Left cardiac atrium (tissue), 4 donors: ENCODE data around the gene CXCR3. TPM values are rescaled to one million over a fixed set of nuclear protein-coding genes. Genes with fewer than 3 reads are reported as not detected.
"Not testable (repeated sequence)": the region's sequence is repeated elsewhere in the genome, so short reads cannot be mapped to it uniquely, and the experiment has no call there.

ENCODE experiments used
- ATAC-seq, 2 donors: fragments of 200-7000 bp; cut with Tn5 transposase; one replicate each; pipeline ENCODE4 v1.9.1; 2020; ENCODE audit warnings: mild to moderate bottlenecking in 2 of 2, moderate library complexity in 2 of 2
- DNase-seq: peaks from one replicate; pipeline ENCODE4 v3.0.0-alpha.2; 2020
- intact Hi-C, 2 donors: fragments of 100-400 bp; cut with DNase I; formaldehyde crosslinking; loops; one replicate each; pipeline versions ENCODE4 v1.14.1 to v1.15.1; 2022 to 2023
- long read RNA-seq: library from polyadenylated mRNA; unstranded; transcript quantifications from one replicate; pipeline ENCODE4 v2.0.0, GENCODE V29; 2021
- total RNA-seq, 2 donors: library from RNA; stranded (reverse); fragmentation: NEBNext Ultra II Directional; extraction: Animal tissue kit (Norgen Biotek cat#: 25700); gene quantifications; one replicate each; pipeline ENCODE4 v1.2.1, GENCODE V29; 2021
- donor health status: DM: no; HTN: yes; CAD: no.
- donor health status: DM: no; HTN: yes; CAD: no; lungs with severe emphysema.
- donor health status: DM: yes; HTN: yes; CAD: no.
- donor health status: Dilated cardiomyopathy.

The CXCR3 gene
- total RNA-seq = under 1 TPM; 0.24 to 0.82 TPM
- long read RNA-seq = 0 reads

DNA sequence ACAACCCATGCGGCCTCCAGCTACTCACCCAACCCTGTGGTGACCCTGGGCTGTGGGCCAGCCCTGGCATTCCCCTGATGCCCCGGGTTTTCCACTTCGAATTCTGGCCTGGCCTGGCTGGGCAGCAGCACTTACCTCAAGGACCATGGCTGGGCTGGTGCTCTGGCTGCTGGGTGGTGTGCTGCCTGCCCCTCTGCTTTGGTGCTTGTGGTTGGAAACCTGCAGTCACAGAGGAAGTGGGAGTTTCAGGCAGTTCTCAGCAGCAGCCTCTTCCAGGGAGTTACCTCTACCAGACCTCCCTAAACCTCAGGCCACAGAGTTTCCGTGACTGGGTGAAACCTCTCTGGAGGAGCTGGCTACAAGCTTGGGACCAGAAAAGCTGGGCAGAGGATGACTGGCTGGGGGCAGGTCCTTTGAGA lies at the start of gene CXCR3:
TSS of gene CXCR3 (minus strand) at position 209 of the 419 bp plus-strand sequence. CDS start at position 147, 62 bp downstream.
- no peak for DNase-seq
- intact Hi-C loops = no loop called here
- no peak for ATAC-seq

DNA sequence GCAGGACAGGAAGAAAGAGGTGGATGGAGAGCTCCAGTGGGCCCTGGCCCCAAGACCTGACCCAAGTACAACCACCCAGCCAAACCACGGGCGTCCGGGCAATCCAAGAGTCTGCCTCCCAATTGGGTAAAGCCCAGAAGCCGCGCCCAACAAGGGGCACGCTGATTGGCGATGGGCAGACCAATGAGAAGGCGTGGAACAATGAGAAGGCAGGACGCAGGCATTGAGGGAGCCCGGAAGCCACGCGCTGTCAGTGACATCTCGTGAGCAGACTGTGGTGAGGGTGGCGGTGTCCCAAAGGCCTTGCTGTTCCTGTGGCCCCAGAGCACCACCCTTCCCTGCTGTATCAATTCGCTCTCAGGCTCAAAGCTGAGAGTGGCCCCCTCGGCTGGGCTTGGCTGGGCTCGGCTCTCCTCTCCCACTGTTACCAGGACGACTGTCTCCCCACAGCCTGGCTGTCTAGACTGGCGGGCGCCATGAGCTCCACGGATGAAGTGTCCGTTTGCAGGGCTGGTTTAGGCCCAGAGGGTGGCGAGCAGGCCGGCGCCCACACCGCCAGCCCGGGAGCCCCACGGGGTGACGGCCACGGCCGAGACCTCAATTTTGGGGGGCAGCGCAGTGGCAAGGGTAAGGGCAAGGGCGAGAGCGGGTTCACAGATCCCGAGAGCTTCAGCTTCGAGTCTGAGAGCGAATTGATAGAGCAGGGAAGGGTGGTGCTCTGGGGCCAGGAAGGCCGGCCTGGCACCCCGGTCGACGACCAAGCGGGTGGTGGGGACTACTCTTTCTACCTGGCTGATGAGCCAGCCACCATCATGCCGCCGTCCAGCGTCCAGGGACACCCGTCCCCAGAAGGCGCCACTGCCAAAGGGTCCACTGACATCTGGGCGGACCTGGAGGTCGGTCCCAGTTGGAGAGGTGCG lies 49.3 kb upstream of the CXCR3 start, which contains the start of gene LOC101059915:
TSS of gene LOC101059915 (plus strand) at position 219 of the 920 bp plus-strand sequence.
- intact Hi-C loops = no loop called here
- no peak for DNase-seq
- no peak for ATAC-seq

DNA sequence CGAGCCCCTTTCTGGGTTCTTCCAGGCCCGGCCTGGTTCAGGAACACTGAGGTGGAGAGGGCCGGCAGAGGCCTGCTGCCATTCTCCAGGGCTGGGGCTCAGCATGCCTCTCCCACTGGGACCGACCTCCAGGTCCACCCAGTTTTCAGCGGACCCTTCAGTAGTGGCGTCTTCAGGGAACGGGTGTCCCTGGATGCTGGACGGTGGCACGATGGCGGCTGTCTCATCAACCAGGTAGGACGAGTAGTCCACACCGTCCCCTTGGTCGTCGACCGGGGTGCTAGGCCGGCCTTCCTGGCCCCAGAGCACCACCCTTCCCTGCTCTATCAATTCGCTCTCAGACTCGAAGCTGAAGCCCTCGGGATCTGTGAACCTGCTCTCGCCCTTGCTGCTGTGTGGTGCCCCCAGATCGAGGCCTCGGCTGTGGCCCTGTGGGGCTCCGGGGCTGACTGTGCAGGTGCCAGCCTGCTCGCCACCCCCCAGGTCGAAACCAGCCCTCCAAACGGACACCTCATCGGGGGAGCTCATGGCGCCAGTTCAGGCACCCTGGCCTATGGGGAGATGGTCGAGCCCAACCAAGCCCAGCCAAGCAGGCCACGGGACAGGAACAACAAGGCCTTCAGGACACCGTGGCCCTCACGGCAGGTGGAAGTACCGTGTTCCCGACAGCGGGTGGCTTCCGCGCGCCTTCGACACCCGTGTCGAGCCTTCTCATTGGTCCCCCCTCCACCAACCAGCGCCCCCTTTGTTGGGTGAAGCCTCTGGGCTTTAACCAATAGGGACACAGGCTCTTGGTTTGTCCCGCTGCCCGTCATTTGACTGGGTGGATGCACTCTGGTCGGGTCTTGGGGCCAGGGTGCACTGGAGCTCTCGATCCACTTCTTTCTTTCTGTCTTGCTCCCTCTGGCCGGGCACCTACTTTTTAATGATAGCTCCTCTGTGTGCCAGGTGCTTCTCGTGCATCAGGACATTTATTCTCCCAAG lies 48.2 kb upstream of the CXCR3 start:
- DNase-seq (no peak), ATAC-seq (no peak)
- intact Hi-C loops = no loop called here

DNA sequence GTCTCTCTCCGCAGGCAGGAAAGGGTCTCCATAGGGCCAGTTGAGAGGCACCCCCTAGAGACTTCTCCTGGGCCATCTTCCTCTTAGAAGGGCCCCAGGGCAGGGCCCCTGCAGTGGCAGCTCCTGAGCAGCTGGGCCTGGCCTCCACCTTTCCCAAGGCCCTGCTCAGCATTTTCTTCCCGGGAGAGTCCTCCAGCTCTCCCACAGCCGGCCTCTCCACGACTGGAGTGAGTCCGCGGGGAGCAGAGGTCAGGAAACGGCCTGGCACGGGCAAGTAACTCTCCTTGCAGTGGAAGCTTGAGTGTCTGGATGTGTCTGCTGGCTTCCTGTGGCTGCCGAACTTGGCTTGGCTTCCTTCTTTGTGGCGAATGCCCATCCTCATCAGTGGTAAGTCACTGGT lies 47.4 kb upstream of the CXCR3 start:
- no peak for ATAC-seq
- intact Hi-C loops = no loop called here
- no peak for DNase-seq

DNA sequence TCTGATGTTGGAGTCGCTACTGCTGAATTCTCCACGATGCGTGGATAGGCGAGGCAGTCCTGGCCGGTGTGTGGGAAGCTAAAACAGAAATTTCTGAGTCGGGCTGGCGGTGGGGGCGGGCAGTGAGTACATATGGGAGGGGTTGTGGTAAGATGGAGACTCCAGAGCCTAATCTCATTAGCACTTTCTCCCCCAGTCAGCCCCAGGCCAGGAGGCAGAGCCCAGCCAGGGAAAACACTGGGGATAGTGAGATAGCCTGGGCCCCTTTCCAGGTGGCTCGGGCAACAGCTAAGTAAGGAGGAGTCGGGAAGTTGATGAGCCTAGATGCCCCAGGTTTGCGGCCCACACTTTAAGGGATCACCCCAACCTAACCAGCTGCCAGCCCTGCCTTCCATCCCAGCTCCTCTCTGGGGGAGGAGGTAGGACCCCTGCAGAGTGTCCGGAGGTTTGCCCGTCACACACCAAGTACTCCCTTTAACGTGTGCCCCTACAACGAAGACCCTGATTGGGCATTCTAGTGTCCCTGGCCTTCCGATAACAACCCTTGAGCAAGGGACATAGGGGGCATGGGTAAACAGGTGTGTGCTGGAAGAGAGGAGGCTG lies 46.7 kb upstream of the CXCR3 start:
- DNase-seq = no peak
- peak; percentile 18 to 52 for ATAC-seq
- intact Hi-C loops = no loop called here

DNA sequence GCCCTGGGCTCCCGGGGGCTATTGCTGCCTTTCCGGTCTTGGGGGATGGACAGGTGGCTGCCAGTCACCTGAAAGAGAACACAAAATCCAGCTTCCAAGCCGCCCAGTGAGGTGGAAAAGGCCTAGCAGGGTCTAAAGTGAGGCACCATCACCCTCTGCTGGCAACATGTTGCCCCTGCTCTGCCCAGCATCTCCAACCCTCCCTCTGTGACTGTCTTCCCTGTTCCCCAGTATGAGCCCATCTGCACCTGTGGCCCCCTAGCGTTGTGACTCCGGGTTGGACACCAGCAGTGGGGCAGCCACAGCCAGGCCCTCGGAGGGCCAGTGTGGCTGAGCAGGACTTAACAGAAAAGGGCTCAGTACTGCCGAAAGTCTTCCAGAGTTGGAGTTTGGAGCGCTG lies 45.9 kb upstream of the CXCR3 start:
- DNase-seq, intact Hi-C loops: not testable (repeated sequence)
- ATAC-seq = peak in 1 of 2 donors; percentile 39

DNA sequence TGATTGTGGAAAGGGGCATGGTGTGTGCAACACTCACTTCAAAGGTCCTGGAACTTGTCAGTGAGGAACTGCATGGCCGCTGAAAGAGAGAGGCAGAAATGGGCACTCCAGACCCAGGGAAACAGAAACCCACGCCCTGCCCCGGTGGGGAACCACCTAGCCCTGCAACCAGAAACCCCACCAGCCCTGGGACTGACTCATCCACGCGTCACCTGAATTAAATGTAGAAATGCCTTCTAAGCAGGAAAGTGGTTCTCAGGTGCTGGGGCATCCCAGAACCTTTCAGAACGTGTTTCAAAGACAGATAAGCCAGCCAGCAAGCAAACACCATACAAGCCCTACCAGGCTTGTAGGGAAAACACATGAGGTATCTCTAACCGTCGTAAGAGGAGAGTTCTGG lies 44.9 kb upstream of the CXCR3 start:
- intact Hi-C loops, DNase-seq, ATAC-seq: not testable (repeated sequence)

- ATAC-seq, DNase-seq: not testable (repeated sequence)
These were observed 44.3 kb upstream of the CXCR3 start for GRCh38 chrX:71662654-71663053.

DNA sequence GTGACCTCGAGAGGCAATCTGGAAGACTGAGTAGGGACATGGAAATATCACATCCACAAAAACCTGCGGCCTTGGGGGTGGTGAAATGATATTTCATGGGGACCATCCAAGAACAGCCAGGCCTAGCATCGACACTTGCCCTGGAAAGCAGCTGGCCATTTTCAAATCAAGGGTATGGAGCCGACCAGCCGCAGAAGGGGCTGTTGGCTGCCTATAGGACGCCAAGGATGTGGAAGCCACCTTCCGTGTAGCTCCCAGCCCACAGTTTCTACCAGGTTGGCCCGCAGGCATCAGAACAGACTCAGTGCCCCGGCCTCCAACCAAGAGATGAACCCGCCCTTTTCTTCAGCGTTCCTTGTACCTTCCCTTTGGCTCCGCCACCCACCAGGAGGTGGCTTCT lies 43.6 kb upstream of the CXCR3 start:
- intact Hi-C loops = no loop called here
- DNase-seq = no peak
- no peak for ATAC-seq

More at GRCh38 chrX:71662654-71663053, 44.3 kb upstream of the CXCR3 start:
- intact Hi-C loops = not testable (repeated sequence)

- ATAC-seq (no peak), DNase-seq (no peak)
- intact Hi-C loops = no loop called here
These were observed 42.5 kb upstream of the CXCR3 start for GRCh38 chrX:71660562-71661416.

DNA sequence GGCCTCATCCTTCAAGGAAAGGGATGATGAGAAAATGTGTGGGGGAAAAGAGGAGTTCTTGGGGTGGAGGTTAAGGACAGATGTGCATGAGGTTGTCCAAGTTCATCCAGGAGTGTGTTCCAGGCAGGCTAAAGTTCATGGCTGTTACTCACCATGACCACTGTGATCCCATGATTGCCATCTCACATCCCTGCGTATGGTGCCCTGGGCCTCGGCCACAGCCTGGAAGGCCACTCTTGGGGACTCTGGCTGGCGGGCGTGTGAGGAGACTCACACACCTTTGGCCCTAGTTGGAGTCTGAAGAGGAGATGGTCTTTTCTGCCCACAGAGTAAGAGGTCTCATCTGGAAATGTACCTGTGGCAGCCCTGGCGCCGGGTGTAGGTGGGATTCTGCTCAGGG lies 41.6 kb upstream of the CXCR3 start:
- no peak for DNase-seq
- intact Hi-C loops = no loop called here
- ATAC-seq = no peak

DNA sequence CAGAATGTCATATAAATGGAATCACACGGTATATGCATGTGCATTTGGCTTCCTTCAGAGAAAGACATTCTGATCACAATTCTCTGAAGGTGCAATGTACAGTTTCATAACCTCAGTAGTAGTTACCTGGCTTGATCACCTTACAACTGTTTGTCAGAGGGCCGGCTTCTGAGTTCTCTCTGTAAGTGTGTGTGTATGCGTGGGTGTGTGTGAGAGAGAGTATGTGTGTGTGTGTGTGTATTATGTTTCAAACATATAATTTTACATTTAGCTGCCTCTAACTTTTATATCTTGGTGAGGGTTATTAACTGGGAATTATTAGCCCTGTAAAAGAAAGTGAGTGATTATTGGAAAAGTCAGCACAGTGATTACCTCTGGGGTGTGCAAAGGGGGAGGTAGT lies 41.0 kb upstream of the CXCR3 start:
- no peak for ATAC-seq
- no peak for DNase-seq
- intact Hi-C loops = no loop called here

GRCh38 chrX:71657267-71657666 lies 39.0 kb upstream of the CXCR3 start:
- no peak for ATAC-seq
- intact Hi-C loops = no loop called here
- no peak for DNase-seq

DNA sequence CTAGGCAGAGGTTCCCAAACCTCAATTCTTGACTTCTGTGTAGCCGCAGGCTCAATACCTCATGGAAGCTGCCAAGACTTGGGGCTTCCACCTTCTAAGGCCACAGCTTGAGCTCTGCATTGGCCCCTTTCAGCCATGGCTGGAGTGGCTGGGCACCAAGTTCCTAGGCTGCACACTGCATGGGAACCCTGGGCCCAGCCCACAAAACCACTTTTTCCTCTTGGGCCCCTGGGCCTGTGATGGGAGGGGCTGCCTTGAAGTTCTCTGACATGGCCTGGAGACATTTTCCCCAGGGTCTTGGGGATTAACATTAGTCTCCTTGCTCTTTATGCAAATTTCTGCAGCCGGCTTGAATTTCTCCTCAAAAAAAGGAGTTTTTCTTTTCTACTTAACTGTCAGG lies 35.0 kb upstream of the CXCR3 start:
- intact Hi-C loops = no loop called here
- no peak for ATAC-seq
- DNase-seq = no peak

DNA sequence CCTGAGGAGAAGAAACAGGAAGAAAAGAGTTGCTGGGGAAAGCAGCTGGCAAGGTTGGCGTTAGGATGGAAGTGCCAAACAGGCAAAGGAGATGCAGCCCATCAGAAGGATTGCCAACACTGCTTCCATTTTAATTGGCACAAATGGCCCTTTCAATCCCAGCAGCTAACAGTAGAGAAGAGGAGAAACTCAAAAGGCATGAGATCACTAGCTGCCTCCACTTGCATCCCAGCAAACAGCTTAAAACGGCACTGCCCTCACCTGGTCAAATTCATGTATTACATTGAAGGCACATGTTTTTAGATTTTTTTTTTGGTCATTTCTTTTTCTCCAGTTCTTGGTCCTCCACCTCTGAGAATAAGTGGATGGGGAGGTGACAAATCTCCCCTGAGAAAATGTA lies 34.1 kb upstream of the CXCR3 start:
- peak in 1 of 2 donors; percentile 45 for ATAC-seq
- no peak for DNase-seq
- intact Hi-C loops = no loop called here

DNA sequence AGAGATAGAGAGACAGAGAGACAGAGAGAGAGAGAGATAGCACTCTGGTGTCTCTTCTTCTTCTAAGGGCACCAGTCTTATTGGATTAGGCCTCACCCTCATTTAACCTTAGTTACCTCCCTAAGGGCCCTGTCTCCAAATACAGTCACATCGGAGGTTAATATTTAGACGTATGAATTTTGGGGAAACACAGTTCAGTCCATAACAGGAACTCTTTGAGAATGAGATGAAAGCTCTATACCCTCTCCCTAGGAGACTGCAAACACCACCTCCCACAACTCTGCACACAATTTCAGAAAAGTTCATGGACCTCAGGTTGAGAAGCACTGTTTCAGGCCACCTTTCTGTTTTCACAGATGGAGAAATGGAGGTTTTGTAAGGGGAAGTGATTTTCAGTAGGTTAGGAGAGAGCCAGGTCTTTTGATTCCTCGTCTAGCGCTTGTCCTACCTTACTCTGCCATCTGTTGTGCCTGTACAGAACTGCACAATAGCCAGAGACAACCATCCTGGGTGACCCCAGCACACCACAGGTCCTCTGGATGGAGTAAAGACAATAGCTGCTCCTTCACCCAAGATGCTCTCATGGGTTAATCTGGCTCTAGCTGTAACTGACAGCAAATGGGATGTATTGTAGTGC lies 32.1 kb upstream of the CXCR3 start:
- intact Hi-C loops = no loop called here
- ATAC-seq = no peak

GRCh38 chrX:71644406-71644805 lies 26.1 kb upstream of the CXCR3 start:
- intact Hi-C loops, ATAC-seq: not testable (repeated sequence)

More for the DNA sequence above, 32.1 kb upstream of the CXCR3 start:
- DNase-seq = no peak

DNA sequence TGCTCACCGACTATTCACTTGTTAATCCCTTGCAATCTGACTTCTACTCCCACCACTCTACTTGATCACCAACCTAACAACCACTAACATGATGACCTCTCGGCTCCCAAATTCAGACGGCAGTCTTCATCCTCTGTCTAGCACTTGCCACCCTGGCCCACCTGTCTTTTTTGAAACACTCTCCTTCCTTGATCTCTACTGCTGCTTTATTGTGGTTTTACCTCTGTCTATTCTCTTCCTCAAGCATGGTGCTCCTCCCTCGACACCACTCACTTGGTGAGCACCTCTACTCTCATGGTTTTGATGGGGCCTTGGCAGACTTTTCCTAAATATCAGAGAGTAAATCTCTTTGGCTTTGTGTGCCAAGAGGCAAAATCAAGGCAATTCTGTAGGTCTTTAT lies 21.7 kb upstream of the CXCR3 start:
- ATAC-seq (no peak), DNase-seq (no peak)
- intact Hi-C loops = no loop called here

More at GRCh38 chrX:71644406-71644805, 26.1 kb upstream of the CXCR3 start:
- DNase-seq = not testable (repeated sequence)
